ENCODE measurements around the gene FBLN1. TPM values are rescaled to one million over a fixed set of nuclear protein-coding genes. Genes with fewer than 3 reads are reported as not detected.

The FBLN1 gene
- total RNA-seq, 1 experiment from 2014 or later, result 158 TPM

- intact Hi-C loops (cut with micrococcal nuclease; ENCODE audit: unreplicated experiment), result no loop called here
- Histone ChIP-seq H3K9me2 (ENCODE audit: insufficient read depth) (no peaks in the 10 kb centered on the region), H3K4me2 (no peak overlapping the region), H3F3A (ENCODE audit: insufficient read depth, low read depth) (peaks cover 11% of the 10 kb centered on the region; the same call in 1 of the 2 replicates), H4K20me1 (ENCODE audit: insufficient read depth) (no peaks in the 10 kb centered on the region), H3K36me3 (ENCODE audit: low read depth) (peaks cover 21% of the 10 kb centered on the region; the same call in 1 of the 2 replicates), H3K27ac (no peak overlapping the region), H3K79me2 (ENCODE audit: low read depth) (no peaks in the 10 kb centered on the region), H3K4me1 (replicated peaks; ENCODE audit: insufficient read depth) (no peaks in the 10 kb centered on the region), H3K27me3 (ENCODE audit: insufficient read depth, low read depth) (no peaks in the 10 kb centered on the region), H3K9me3 (ENCODE audit: insufficient read depth, low read depth) (no peaks in the 10 kb centered on the region), H2AFZ (no peak overlapping the region), H3K4me3 (no peak overlapping the region)
- no peak for DNase-seq
- CTCF ChIA-PET, result interaction anchor here (0.6 kb wide), 1 partner anchor 48 kb away, joined by 5 read pairs; no protein-coding TSS in a partner anchor
- BruUV-seq (replicated peaks), result no TSS peak
- POLR2A ChIA-PET (ENCODE audit: unreplicated experiment), result interaction anchor here (0.7 kb wide), 1 partner anchor 221 kb away, joined by 3 read pairs; no protein-coding TSS in a partner anchor
- TF ChIP-seq EZH2 (IDR thresholded peaks at IDR 0.05; ENCODE audit: low read depth), result no peak
- TF ChIP-seq, protein P1, sequence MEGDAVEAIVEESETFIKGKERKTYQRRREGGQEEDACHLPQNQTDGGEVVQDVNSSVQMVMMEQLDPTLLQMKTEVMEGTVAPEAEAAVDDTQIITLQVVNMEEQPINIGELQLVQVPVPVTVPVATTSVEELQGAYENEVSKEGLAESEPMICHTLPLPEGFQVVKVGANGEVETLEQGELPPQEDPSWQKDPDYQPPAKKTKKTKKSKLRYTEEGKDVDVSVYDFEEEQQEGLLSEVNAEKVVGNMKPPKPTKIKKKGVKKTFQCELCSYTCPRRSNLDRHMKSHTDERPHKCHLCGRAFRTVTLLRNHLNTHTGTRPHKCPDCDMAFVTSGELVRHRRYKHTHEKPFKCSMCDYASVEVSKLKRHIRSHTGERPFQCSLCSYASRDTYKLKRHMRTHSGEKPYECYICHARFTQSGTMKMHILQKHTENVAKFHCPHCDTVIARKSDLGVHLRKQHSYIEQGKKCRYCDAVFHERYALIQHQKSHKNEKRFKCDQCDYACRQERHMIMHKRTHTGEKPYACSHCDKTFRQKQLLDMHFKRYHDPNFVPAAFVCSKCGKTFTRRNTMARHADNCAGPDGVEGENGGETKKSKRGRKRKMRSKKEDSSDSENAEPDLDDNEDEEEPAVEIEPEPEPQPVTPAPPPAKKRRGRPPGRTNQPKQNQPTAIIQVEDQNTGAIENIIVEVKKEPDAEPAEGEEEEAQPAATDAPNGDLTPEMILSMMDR (conservative IDR thresholded peaks at IDR 0.05), result no peak
Observed at GRCh38 chr22:45532235-45532631, 29.6 kb downstream of the FBLN1 start.

- Histone ChIP-seq H3K4me2 (no peak overlapping the region), H3K27me3 (ENCODE audit: insufficient read depth, low read depth) (no peaks in the 10 kb centered on the region), H2AFZ (no peak overlapping the region), H4K20me1 (ENCODE audit: insufficient read depth) (no peaks in the 10 kb centered on the region), H3K27ac (no peak overlapping the region), H3F3A (ENCODE audit: insufficient read depth, low read depth) (peaks cover 11% of the 10 kb centered on the region; the same call in 1 of the 2 replicates), H3K4me1 (replicated peaks; ENCODE audit: insufficient read depth) (no peaks in the 10 kb centered on the region), H3K4me3 (no peak overlapping the region), H3K9me3 (ENCODE audit: insufficient read depth, low read depth) (no peaks in the 10 kb centered on the region), H3K9me2 (ENCODE audit: insufficient read depth) (no peaks in the 10 kb centered on the region), H3K79me2 (ENCODE audit: low read depth) (no peaks in the 10 kb centered on the region), H3K36me3 (ENCODE audit: low read depth) (peaks cover 21% of the 10 kb centered on the region; the same call in 1 of the 2 replicates)
- ChIA-PET POLR2A (ENCODE audit: unreplicated experiment) (no interaction called here), CTCF (no interaction called here)
- DNase-seq, result no peak
- no peak for TF ChIP-seq EZH2 (IDR thresholded peaks at IDR 0.05; ENCODE audit: low read depth)
- TF ChIP-seq, protein P1 (conservative IDR thresholded peaks at IDR 0.05), result no peak
- intact Hi-C loops (cut with micrococcal nuclease; ENCODE audit: unreplicated experiment), result no loop called here
- BruUV-seq (replicated peaks), result no TSS peak
Observed at GRCh38 chr22:45533703-45534102, 31.0 kb downstream of the FBLN1 start.

GRCh38 chr22:45534339-45535192 lies 31.9 kb downstream of the FBLN1 start:
- H4K20me1 ChIP-seq (ENCODE audit: insufficient read depth), result no peaks in the 10 kb centered on the region
- no peak overlapping the region for H3K4me3 ChIP-seq
- CTCF ChIA-PET, result no interaction called here
- intact Hi-C loops (cut with micrococcal nuclease; ENCODE audit: unreplicated experiment), result no loop called here
- H3K4me1 ChIP-seq (replicated peaks; ENCODE audit: insufficient read depth), result no peaks in the 10 kb centered on the region
- no peaks in the 10 kb centered on the region for H3K79me2 ChIP-seq (ENCODE audit: low read depth)
- no peak overlapping the region for H3K27ac ChIP-seq
- no peaks in the 10 kb centered on the region for H3K27me3 ChIP-seq (ENCODE audit: insufficient read depth, low read depth)
- TF ChIP-seq, protein P1 (conservative IDR thresholded peaks at IDR 0.05), result no peak
- no peak for TF ChIP-seq EZH2 (IDR thresholded peaks at IDR 0.05; ENCODE audit: low read depth)
- peaks cover 23% of the 10 kb centered on the region; the same call in 1 of the 2 replicates for H3K36me3 ChIP-seq (ENCODE audit: low read depth)
- POLR2A ChIA-PET (ENCODE audit: unreplicated experiment), result no interaction called here
- H3K9me2 ChIP-seq (ENCODE audit: insufficient read depth), result no peaks in the 10 kb centered on the region
- no peak overlapping the region for H3K4me2 ChIP-seq
- BruUV-seq (replicated peaks), result no TSS peak
- H3F3A ChIP-seq (ENCODE audit: insufficient read depth, low read depth), result peaks cover 11% of the 10 kb centered on the region; the same call in 1 of the 2 replicates
- no peaks in the 10 kb centered on the region for H3K9me3 ChIP-seq (ENCODE audit: insufficient read depth, low read depth)
- DNase-seq, result no peak
- no peak overlapping the region for H2AFZ ChIP-seq

Data from PC-9 (cell line).